ENCODE results near the gene MALSU1. TPM values are rescaled to one million over a fixed set of nuclear protein-coding genes. Genes with fewer than 3 reads are reported as not detected.

Gene MALSU1
- total and polyA plus RNA-seq, 5 donors from 2014 or later, result 34.3 to 86.2 (median 78.5) TPM

- no peak for ATAC-seq (ENCODE audit: low read depth in 2 of 2)
- H3K27ac ChIP-seq (ENCODE audit: insufficient read depth, low read length, poor library complexity, severe bottlenecking), result no peak overlapping the region
- H3K27me3 Mint-ChIP-seq, result peaks cover 38% of the 10 kb centered on the region
- H3K9me3 Mint-ChIP-seq, result no peaks in the 10 kb centered on the region
- peaks cover 18% of the 10 kb centered on the region for H3K27me3 ChIP-seq (ENCODE audit: control insufficient read depth, insufficient read depth, low read length)
- H3K36me3 ChIP-seq (ENCODE audit: control insufficient read depth, insufficient read depth, low read length), result no peaks in the 10 kb centered on the region
- no peak overlapping the region for H3K4me3 ChIP-seq (ENCODE audit: low read depth, low read length)
- no peaks in the 10 kb centered on the region for H3K4me1 ChIP-seq (ENCODE audit: control insufficient read depth, insufficient read depth, low read length, poor library complexity, severe bottlenecking)
- no peaks in the 10 kb centered on the region for H3K36me3 Mint-ChIP-seq
- no peak overlapping the region for H3K27ac Mint-ChIP-seq
- peak in 2 of 3 donors; percentile 9 to 59 for DNase-seq
- H3K4me3 Mint-ChIP-seq, result no peak overlapping the region
- H3K4me1 Mint-ChIP-seq, result peaks cover 0 to 6% (median 3%) of the 10 kb centered on the region in 4 donors
- no peaks in the 10 kb centered on the region for H3K9me3 ChIP-seq (ENCODE audit: control insufficient read depth in 2 of 2, low read length in 2 of 2)
These were observed 57.6 kb downstream of the MALSU1 start for GRCh38 chr7:23356726-23357125.

- H3K27me3 Mint-ChIP-seq, result peaks cover 37% of the 10 kb centered on the region
- H3K9me3 Mint-ChIP-seq, result no peaks in the 10 kb centered on the region
- Histone ChIP-seq H3K9me3 (ENCODE audit: control insufficient read depth in 2 of 2, low read length in 2 of 2) (no peaks in the 10 kb centered on the region), H3K36me3 (ENCODE audit: control insufficient read depth, insufficient read depth, low read length) (no peaks in the 10 kb centered on the region), H3K4me1 (ENCODE audit: control insufficient read depth, insufficient read depth, low read length, poor library complexity, severe bottlenecking) (no peaks in the 10 kb centered on the region), H3K27me3 (ENCODE audit: control insufficient read depth, insufficient read depth, low read length) (peaks cover 22% of the 10 kb centered on the region), H3K27ac (ENCODE audit: insufficient read depth, low read length, poor library complexity, severe bottlenecking) (no peak overlapping the region), H3K4me3 (ENCODE audit: low read depth, low read length) (no peak overlapping the region)
- ATAC-seq (ENCODE audit: low read depth in 2 of 2) (peak in 1 of 2 donors; percentile 31), DNase-seq (peak in 2 of 3 donors; percentile 23 to 56)
- H3K27ac Mint-ChIP-seq, result no peak overlapping the region
- H3K4me1 Mint-ChIP-seq, result peaks cover 0 to 6% (median 3%) of the 10 kb centered on the region in 4 donors
- H3K4me3 Mint-ChIP-seq, result no peak overlapping the region
- no peaks in the 10 kb centered on the region for H3K36me3 Mint-ChIP-seq
These were observed 58.3 kb downstream of the MALSU1 start for GRCh38 chr7:23357190-23358093.

- no peak for DNase-seq
- H3K27me3 ChIP-seq (ENCODE audit: control insufficient read depth, insufficient read depth, low read length), result peaks cover 22% of the 10 kb centered on the region
- no peaks in the 10 kb centered on the region for H3K4me1 ChIP-seq (ENCODE audit: control insufficient read depth, insufficient read depth, low read length, poor library complexity, severe bottlenecking)
- no peak for ATAC-seq (ENCODE audit: low read depth in 2 of 2)
- Mint-ChIP-seq H3K36me3 (no peaks in the 10 kb centered on the region), H3K27me3 (peaks cover 31% of the 10 kb centered on the region), H3K27ac (no peak overlapping the region), H3K4me3 (no peak overlapping the region), H3K4me1 (peaks cover 0 to 6% (median 3%) of the 10 kb centered on the region in 4 donors), H3K9me3 (no peaks in the 10 kb centered on the region)
- H3K36me3 ChIP-seq (ENCODE audit: control insufficient read depth, insufficient read depth, low read length), result no peaks in the 10 kb centered on the region
- H3K9me3 ChIP-seq (ENCODE audit: control insufficient read depth in 2 of 2, low read length in 2 of 2), result no peaks in the 10 kb centered on the region
- H3K4me3 ChIP-seq (ENCODE audit: low read depth, low read length), result no peak overlapping the region
- no peak overlapping the region for H3K27ac ChIP-seq (ENCODE audit: insufficient read depth, low read length, poor library complexity, severe bottlenecking)
These were observed 59.1 kb downstream of the MALSU1 start for GRCh38 chr7:23358152-23358674.

Other genes starting within 250 kb of the MALSU1 start
- gene KLHL7, start 193.6 kb upstream of the MALSU1 start, total RNA-seq, result 19.7 TPM
- 10 to 100 TPM; 24.8 to 32.4 (median 27.5) TPM for gene KLHL7, start 193.6 kb upstream of the MALSU1 start, polyA plus RNA-seq
- gene NUP42, start 117.3 kb upstream of the MALSU1 start, total RNA-seq, result 25.6 TPM
- gene NUP42, start 117.3 kb upstream of the MALSU1 start, polyA plus RNA-seq, result 10 to 100 TPM; 31.8 to 55.6 (median 44.5) TPM
- not detected for gene GPNMB, start 52.6 kb upstream of the MALSU1 start, total RNA-seq
- under 1 TPM in 1 of 4 donors, not detected in 3; 0.66 TPM for gene GPNMB, start 52.6 kb upstream of the MALSU1 start, polyA plus RNA-seq
- gene IGF2BP3, start 171.2 kb downstream of the MALSU1 start, total RNA-seq, result 1.7 TPM
- gene IGF2BP3, start 171.2 kb downstream of the MALSU1 start, polyA plus RNA-seq, result not detected
- gene TRA2A, start 232.6 kb downstream of the MALSU1 start, total RNA-seq, result 292 TPM
- 10 to 100 TPM; 32.6 to 71.6 (median 51.0) TPM for gene TRA2A, start 232.6 kb downstream of the MALSU1 start, polyA plus RNA-seq